Brain microvascular endothelial cell (primary cell): ENCODE data around the gene PIMREG.
A peak's percentile ranks its signal among the peaks of the same experiment; 100 is the strongest.

ENCODE experiments used
- DNase-seq: peaks from one replicate; pipeline ENCODE4 v3.0.0-alpha.2; 2020
- H3K27ac ChIP-seq: fragments of 250-450 bp; sonication (Bioruptor Pico); 2 replicates; pipeline ENCODE4 v1.5.1; 2020; ENCODE audit warnings: mild to moderate bottlenecking, moderate library complexity
- H3K27me3 ChIP-seq: fragments of 250-450 bp; sonication (Bioruptor Pico); replicated peaks from 2 replicates; pipeline ENCODE4 v1.5.1; 2020; ENCODE audit warnings: mild to moderate bottlenecking
- H3K36me3 ChIP-seq: fragments of 250-450 bp; sonication (Bioruptor Pico); replicated peaks from 2 replicates; pipeline ENCODE4 v1.5.1; 2020; ENCODE audit warnings: mild to moderate bottlenecking
- H3K4me3 ChIP-seq: 2 replicates; pipeline ENCODE4 v1.5.1; 2011; ENCODE audit warnings: low read depth, mild to moderate bottlenecking, control low read depth, low read length, moderate library complexity
- in situ Hi-C: cut with HindIII; loops from 2 replicates; pipeline ENCODE4 v1.10.0; 2017; ENCODE audit warnings: low sequenced_read_pairs, low pct_ligation_motif_present
- TF ChIP-seq, protein P1 (sequence below): IDR thresholded peaks from 2 replicates; pipeline ENCODE4 v1.5.1; 2011; ENCODE audit warnings: low read depth, mild to moderate bottlenecking, moderate library complexity, low read length, control low read depth, inconsistent platforms; ENCODE audit errors: missing control alignments

PIMREG gene

DNA sequence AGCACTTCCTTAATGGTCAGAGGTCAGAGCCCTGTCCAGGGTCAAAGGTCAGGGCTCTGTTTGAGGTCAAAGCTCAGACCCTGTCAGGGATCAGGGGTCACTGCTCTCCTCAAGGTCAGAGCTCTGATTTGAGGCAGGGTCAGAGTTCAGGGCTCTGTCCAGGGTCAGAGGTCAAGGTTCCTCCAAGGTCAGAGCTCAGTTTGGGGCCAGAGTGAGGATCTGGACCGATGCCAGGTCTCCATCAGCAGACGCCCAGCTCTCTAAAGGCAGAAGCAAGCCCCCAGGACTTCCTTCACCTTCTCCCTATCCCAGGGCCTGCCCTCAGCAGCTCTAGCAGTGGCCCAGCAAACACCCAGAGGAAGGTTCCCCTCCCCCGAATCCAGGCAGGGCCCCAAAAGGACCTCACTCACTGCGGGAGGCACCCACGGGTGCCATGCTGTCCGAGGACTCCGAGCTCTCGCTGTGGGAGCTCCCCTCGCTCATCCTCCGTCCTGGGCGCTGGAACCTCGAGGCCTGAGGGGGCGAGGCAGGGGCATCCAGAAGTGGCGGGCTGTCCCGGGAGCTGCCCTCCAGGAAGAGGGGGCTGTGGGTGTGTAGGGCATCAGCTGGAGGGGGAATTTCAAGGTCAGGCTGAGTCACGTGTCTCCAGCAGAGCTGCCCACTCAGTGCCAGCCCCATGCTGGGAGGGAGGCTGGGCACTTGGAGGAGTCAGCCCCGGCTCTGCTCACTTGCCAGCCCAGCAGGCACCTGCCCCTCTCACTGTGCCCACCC lies 26.7 kb downstream of the PIMREG start:
- TF ChIP-seq, protein P1, sequence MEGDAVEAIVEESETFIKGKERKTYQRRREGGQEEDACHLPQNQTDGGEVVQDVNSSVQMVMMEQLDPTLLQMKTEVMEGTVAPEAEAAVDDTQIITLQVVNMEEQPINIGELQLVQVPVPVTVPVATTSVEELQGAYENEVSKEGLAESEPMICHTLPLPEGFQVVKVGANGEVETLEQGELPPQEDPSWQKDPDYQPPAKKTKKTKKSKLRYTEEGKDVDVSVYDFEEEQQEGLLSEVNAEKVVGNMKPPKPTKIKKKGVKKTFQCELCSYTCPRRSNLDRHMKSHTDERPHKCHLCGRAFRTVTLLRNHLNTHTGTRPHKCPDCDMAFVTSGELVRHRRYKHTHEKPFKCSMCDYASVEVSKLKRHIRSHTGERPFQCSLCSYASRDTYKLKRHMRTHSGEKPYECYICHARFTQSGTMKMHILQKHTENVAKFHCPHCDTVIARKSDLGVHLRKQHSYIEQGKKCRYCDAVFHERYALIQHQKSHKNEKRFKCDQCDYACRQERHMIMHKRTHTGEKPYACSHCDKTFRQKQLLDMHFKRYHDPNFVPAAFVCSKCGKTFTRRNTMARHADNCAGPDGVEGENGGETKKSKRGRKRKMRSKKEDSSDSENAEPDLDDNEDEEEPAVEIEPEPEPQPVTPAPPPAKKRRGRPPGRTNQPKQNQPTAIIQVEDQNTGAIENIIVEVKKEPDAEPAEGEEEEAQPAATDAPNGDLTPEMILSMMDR: no peak
- Histone ChIP-seq H3K4me3 (no peak overlapping the region), H3K27ac (no peak overlapping the region), H3K27me3 (no peaks in the 10 kb centered on the region), H3K36me3 (no peaks in the 10 kb centered on the region)
- DNase-seq: no peak
- in situ Hi-C loops: no loop called here

DNA sequence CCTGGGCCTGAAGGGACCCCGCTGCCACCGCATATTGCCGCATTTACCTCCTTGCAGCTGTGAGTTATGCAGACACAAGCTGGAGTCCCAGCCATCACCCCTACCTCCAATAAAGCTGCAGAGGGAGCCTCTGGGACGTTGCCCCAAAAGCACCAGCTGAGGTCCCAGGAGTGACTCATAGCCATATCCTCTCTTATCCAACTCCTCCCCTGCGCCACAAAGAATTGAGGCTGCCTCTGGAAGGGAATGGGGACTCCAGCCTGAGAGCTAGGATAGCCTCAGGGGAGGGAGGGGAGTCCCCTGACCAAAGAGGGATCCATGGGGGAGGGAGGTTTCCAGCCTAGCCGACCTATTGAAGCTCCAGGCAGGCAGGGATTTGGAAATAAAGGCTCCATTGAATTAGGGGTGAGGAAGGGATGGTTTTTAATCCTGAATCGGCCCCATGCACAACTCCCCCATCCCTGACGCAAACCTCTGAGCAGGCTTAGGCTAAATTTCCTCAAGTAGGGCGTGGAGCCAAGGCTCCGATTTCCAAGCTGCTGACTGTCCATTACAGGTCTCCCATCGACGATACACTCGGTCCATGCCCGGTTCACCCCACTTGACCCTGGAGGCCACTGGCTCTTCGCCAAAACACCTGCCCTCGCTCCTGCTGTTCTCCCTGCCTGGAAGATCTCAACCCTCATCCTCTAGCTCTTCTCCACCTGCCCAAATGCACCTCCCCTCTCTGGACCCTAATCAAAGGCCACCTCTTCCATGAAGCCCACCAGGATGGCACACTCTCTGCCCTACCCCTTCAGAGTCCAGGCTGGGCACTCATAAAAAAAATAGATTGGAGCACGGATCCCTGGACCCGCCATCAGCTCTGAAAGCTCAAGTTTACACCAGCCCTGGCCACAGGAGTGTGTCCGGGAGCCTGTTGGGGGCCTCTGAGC lies 27.5 kb downstream of the PIMREG start:
- TF ChIP-seq, protein P1: peak; percentile 17
- peak; percentile 42 for DNase-seq
- Histone ChIP-seq H3K27me3 (no peaks in the 10 kb centered on the region), H3K36me3 (no peaks in the 10 kb centered on the region), H3K27ac (no peak overlapping the region), H3K4me3 (no peak overlapping the region)
- in situ Hi-C loops: no loop called here

- in situ Hi-C loops: no loop called here
Observed at GRCh38 chr17:6472517-6472916, 28.3 kb downstream of the PIMREG start.

GRCh38 chr17:6473128-6473767 lies 29.0 kb downstream of the PIMREG start:
- Histone ChIP-seq H3K36me3 (no peaks in the 10 kb centered on the region), H3K27me3 (no peaks in the 10 kb centered on the region), H3K4me3 (no peak overlapping the region), H3K27ac (no peak overlapping the region)
- in situ Hi-C loops: no loop called here
- TF ChIP-seq, protein P1: peak; percentile 98
- peak; percentile 77 for DNase-seq

More at GRCh38 chr17:6472517-6472916, 28.3 kb downstream of the PIMREG start:
- no peak overlapping the region for H3K27ac ChIP-seq
- DNase-seq: no peak
- H3K27me3 ChIP-seq: no peaks in the 10 kb centered on the region
- no peak overlapping the region for H3K4me3 ChIP-seq
- H3K36me3 ChIP-seq: no peaks in the 10 kb centered on the region
- TF ChIP-seq, protein P1: no peak

- Histone ChIP-seq H3K27me3 (no peaks in the 10 kb centered on the region), H3K36me3 (no peaks in the 10 kb centered on the region), H3K27ac (no peak overlapping the region), H3K4me3 (no peak overlapping the region)
- TF ChIP-seq, protein P1: no peak
- no peak for DNase-seq
- in situ Hi-C loops: no loop called here
Observed at GRCh38 chr17:6474376-6474775, 30.1 kb downstream of the PIMREG start.
